Spleen (tissue), 7 donors: ENCODE data around the gene TNFRSF1B.

ENCODE experiments used
- CTCF ChIP-seq, 11 experiments: fragments of 200-600 bp in 7 of 11; fragments of 450-650 bp in 4 of 11; sonication (generic) in 4 of 11; IDR thresholded peaks in 8 of 11; conservative IDR thresholded peaks in 3 of 11; 1 replicate in 7 of 11; 2 replicates in 4 of 11; pipeline versions ENCODE4 v1.4.0 to v1.8.0; 2016 to 2021; ENCODE audit warnings: antibody characterized with exemption in 11 of 11, inconsistent platforms in 4 of 11, mild to moderate bottlenecking in 1 of 11
- POLR2A ChIP-seq, 3 donors: fragments of 450-650 bp; IDR thresholded peaks; one replicate each; pipeline ENCODE4 v1.5.1; 2017; ENCODE audit warnings: antibody characterized with exemption in 3 of 3, mild to moderate bottlenecking in 1 of 3
- donor health status: DM: no; HTN: no; CAD: no; lungs with moderate emphysema.
- donor health status: DM: no; HTN: no; CAD: no.
- donor health status: DM: no; HTN: no; CAD: no.

- TF ChIP-seq CTCF (IDR thresholded peaks at IDR 0.05 in 8 of 11, conservative IDR thresholded peaks at IDR 0.05 in 3 of 11) (no peak), POLR2A (IDR thresholded peaks at IDR 0.05) (no peak)
Measured at GRCh38 chr1:12185918-12186678, 19.3 kb downstream of the TNFRSF1B start.
